ENCODE measurements around the gene MAP2K4. TPM values are rescaled to one million over a fixed set of nuclear protein-coding genes. Genes with fewer than 3 reads are reported as not detected.

The MAP2K4 gene
- total RNA-seq, 2 donors from 2014 or later = 34.9 to 35.6 TPM

DNA sequence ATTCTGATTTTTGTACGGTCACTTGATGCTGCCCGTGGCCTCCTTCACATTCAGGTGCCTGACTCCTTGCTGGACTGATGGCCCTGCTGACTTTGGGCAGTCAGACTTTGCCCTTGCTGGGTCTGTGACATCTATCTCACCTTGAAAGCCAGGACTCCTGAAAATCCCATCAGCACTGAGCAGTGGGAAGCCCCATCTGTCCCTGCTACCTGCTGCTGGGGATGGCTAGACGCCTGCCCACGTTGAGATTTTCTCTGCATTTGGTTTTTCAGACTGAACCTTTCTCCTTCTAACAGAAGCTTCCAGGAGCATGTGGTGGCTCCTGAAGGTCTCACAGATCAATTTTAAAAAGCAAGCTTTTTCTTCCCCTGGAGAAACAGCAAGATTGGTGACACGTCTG is 13.2 kb upstream of the MAP2K4 start:
- H3K27ac Mint-ChIP-seq = no peak overlapping the region
- no peaks in the 10 kb centered on the region for H3K9me3 Mint-ChIP-seq
- no peak overlapping the region for H3K4me3 Mint-ChIP-seq
- no peaks in the 10 kb centered on the region for H3K36me3 Mint-ChIP-seq
- peaks cover 13 to 20% of the 10 kb centered on the region in 2 donors for H3K27me3 Mint-ChIP-seq
- DNase-seq (ENCODE audit: low spot score) = no peak
- H3K4me1 Mint-ChIP-seq (ENCODE audit: low read depth in 2 of 2) = no peaks in the 10 kb centered on the region
- no peak for ATAC-seq

DNA sequence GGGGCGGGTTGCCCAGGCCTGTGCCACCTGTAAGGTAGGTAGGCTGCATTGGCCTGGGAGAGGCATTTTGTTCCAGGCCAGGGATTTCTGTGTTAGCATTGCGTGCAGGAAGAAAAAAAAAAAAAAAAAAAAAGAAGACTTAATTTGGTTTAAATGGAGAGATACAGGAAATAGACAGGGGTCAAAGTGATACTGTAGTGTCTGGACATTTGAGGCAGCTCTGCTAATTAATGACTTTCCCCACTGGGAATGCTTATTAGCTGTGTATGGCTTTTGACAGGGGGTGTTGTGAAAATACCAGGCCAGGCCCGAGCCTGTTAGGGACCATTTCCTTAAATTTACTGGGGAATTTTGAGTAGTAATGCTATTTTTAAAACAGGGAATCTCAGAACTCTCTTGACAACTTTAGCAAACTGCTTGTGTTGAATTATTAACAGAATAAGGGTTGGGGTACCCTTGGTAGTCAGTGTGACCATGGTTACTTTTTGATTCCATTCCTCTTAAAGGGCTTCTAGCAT is 1.0 kb downstream of the MAP2K4 start:
- Mint-ChIP-seq H3K27me3 (peaks cover 2 to 6% of the 10 kb centered on the region in 2 donors), H3K4me1 (ENCODE audit: low read depth in 2 of 2) (peaks cover 32 to 41% of the 10 kb centered on the region in 2 donors), H3K27ac (peak overlapping the region in 1 of 2 donors; percentile 57)

GRCh38 chr17:12022310-12022709 is 1.6 kb downstream of the MAP2K4 start:
- Mint-ChIP-seq H3K4me1 (ENCODE audit: low read depth in 2 of 2) (peaks cover 32 to 46% of the 10 kb centered on the region in 2 donors), H3K4me3 (peak overlapping the region; percentile 79), H3K27me3 (peaks cover 2 to 6% of the 10 kb centered on the region in 2 donors), H3K27ac (peak overlapping the region in 1 of 2 donors; percentile 57), H3K36me3 (no peaks in the 10 kb centered on the region), H3K9me3 (no peaks in the 10 kb centered on the region)
- no peak for ATAC-seq
- DNase-seq (ENCODE audit: low spot score) = no peak

More for the DNA sequence above, 1.0 kb downstream of the MAP2K4 start:
- Mint-ChIP-seq H3K9me3 (no peaks in the 10 kb centered on the region), H3K4me3 (peak overlapping the region; percentile 79), H3K36me3 (no peaks in the 10 kb centered on the region)
- ATAC-seq = no peak
- DNase-seq (ENCODE audit: low spot score) = no peak

DNA sequence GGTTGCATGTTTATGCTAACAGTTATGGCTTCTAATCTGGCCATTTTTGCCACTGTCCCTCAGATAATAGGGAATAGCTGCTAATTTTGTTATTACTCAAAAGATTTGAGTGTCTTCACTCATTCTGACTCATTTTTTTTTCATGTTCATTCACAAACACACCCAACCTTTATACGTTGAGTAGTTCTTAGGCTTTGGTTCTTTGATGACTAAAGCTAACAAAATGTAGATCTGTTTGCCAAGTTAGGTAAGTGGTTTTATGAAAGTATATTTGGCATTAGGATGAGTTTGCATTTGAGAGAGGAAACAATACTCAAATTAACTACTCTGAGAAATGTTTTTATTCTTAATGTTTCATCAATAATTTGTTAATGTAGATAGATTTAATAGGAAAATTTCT is 3.6 kb downstream of the MAP2K4 start:
- Mint-ChIP-seq H3K36me3 (no peaks in the 10 kb centered on the region), H3K4me1 (ENCODE audit: low read depth in 2 of 2) (peaks cover 44 to 67% of the 10 kb centered on the region in 2 donors), H3K27me3 (peaks cover 0 to 2% of the 10 kb centered on the region in 2 donors), H3K27ac (no peak overlapping the region), H3K4me3 (no peak overlapping the region), H3K9me3 (no peaks in the 10 kb centered on the region)
- DNase-seq (ENCODE audit: low spot score) (no peak), ATAC-seq (no peak)

GRCh38 chr17:12027658-12028057 is 7.0 kb downstream of the MAP2K4 start:
- DNase-seq (ENCODE audit: low spot score) (no peak), ATAC-seq (no peak)
- no peaks in the 10 kb centered on the region for H3K36me3 Mint-ChIP-seq
- H3K27ac Mint-ChIP-seq = no peak overlapping the region
- H3K9me3 Mint-ChIP-seq = no peaks in the 10 kb centered on the region
- H3K27me3 Mint-ChIP-seq = no peaks in the 10 kb centered on the region
- no peak overlapping the region for H3K4me3 Mint-ChIP-seq
- H3K4me1 Mint-ChIP-seq (ENCODE audit: low read depth in 2 of 2) = peaks cover 39 to 63% of the 10 kb centered on the region in 2 donors

DNA sequence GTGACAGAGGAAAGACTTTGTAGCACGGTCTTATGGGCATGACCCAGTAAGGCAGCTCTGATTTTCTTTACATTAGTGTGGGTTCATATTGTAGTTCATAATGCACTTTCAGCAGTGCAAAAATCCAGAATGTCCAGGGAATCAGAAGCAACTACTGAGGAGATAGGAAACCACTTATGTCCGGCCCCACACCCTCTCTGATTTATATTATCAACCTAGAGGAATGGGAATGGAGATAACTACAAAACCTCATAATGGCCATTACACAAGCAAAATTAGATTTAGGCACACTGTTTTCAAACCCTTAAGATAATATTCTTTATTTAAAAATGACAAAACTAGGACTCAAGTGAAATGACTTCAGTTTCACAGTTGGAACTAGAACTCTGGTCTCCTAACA is 7.9 kb downstream of the MAP2K4 start:
- H3K27ac Mint-ChIP-seq = no peak overlapping the region
- no peaks in the 10 kb centered on the region for H3K9me3 Mint-ChIP-seq
- DNase-seq (ENCODE audit: low spot score) = no peak
- no peaks in the 10 kb centered on the region for H3K27me3 Mint-ChIP-seq
- peaks cover 32 to 56% of the 10 kb centered on the region in 2 donors for H3K4me1 Mint-ChIP-seq (ENCODE audit: low read depth in 2 of 2)
- no peak for ATAC-seq
- H3K36me3 Mint-ChIP-seq = no peaks in the 10 kb centered on the region
- no peak overlapping the region for H3K4me3 Mint-ChIP-seq

DNA sequence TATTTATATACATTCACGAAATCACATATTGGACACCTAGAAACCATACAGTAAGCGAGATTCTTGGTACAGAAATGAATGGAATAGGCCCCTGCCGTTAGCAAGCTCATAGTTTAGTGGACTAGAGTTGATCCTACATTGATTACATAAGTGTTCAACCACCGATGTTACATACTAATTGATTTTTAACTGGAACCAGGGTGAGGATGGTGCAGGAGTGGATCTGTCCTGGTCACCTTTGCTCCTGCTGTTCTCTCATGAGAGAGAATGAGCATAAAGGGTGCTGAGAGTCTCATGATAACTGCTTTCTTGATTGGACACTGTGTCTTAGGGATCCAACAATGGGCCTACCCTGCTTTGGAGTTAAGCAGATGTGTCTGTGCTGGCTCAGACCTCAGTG is 13.9 kb downstream of the MAP2K4 start:
- Mint-ChIP-seq H3K4me1 (ENCODE audit: low read depth in 2 of 2) (peaks cover 14 to 22% of the 10 kb centered on the region in 2 donors), H3K36me3 (no peaks in the 10 kb centered on the region), H3K27ac (no peak overlapping the region), H3K27me3 (no peaks in the 10 kb centered on the region), H3K9me3 (no peaks in the 10 kb centered on the region), H3K4me3 (no peak overlapping the region)
- no peak for DNase-seq (ENCODE audit: low spot score)
- no peak for ATAC-seq

- H3K4me1 Mint-ChIP-seq (ENCODE audit: low read depth in 2 of 2) = peaks cover 12 to 30% of the 10 kb centered on the region in 2 donors
- DNase-seq (ENCODE audit: low spot score) = no peak
These were observed 15.0 kb downstream of the MAP2K4 start for GRCh38 chr17:12035673-12036072.

GRCh38 chr17:12037970-12038369 is 17.3 kb downstream of the MAP2K4 start:
- Mint-ChIP-seq H3K4me1 (ENCODE audit: low read depth in 2 of 2) (peaks cover 19 to 34% of the 10 kb centered on the region in 2 donors), H3K27ac (no peak overlapping the region), H3K36me3 (no peaks in the 10 kb centered on the region), H3K9me3 (no peaks in the 10 kb centered on the region), H3K27me3 (no peaks in the 10 kb centered on the region), H3K4me3 (no peak overlapping the region)
- DNase-seq (ENCODE audit: low spot score) = no peak
- no peak for ATAC-seq

More at GRCh38 chr17:12035673-12036072, 15.0 kb downstream of the MAP2K4 start:
- Mint-ChIP-seq H3K27me3 (no peaks in the 10 kb centered on the region), H3K36me3 (no peaks in the 10 kb centered on the region), H3K9me3 (no peaks in the 10 kb centered on the region), H3K27ac (no peak overlapping the region), H3K4me3 (no peak overlapping the region)
- no peak for ATAC-seq

DNA sequence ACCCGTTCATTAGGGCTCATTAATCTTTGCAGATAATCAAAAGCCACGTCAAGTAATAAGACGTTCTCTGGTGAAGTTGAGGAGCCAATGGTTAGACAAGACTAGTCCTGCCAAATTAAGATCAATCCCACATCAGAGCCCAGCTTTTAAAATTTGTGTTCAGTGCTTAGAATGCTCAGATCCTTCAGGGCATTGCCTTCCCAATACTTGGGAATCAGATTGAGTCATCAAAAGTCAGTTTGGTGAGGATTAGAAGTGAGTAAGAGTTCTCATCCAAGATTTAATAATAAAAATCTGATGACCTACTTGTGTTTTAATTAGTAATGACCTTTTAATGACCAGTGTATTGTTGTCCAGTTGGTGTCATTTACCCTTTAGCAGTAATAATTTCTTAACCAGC is 19.8 kb downstream of the MAP2K4 start:
- no peaks in the 10 kb centered on the region for H3K9me3 Mint-ChIP-seq
- H3K36me3 Mint-ChIP-seq = no peaks in the 10 kb centered on the region
- H3K27me3 Mint-ChIP-seq = no peaks in the 10 kb centered on the region
- no peak for DNase-seq (ENCODE audit: low spot score)
- no peak overlapping the region for H3K27ac Mint-ChIP-seq
- peaks cover 28 to 37% of the 10 kb centered on the region in 2 donors for H3K4me1 Mint-ChIP-seq (ENCODE audit: low read depth in 2 of 2)
- ATAC-seq = no peak
- no peak overlapping the region for H3K4me3 Mint-ChIP-seq

GRCh38 chr17:12041312-12041711 is 20.6 kb downstream of the MAP2K4 start:
- ATAC-seq (no peak), DNase-seq (ENCODE audit: low spot score) (no peak)
- peak overlapping the region; percentile 34 for H3K4me3 Mint-ChIP-seq
- H3K27me3 Mint-ChIP-seq = no peaks in the 10 kb centered on the region
- peak overlapping the region; percentile 7 to 22 for H3K27ac Mint-ChIP-seq
- no peaks in the 10 kb centered on the region for H3K9me3 Mint-ChIP-seq
- peaks cover 35 to 45% of the 10 kb centered on the region in 2 donors for H3K4me1 Mint-ChIP-seq (ENCODE audit: low read depth in 2 of 2)
- H3K36me3 Mint-ChIP-seq = no peaks in the 10 kb centered on the region

- Mint-ChIP-seq H3K27ac (no peak overlapping the region), H3K4me1 (ENCODE audit: low read depth in 2 of 2) (peaks cover 50 to 62% of the 10 kb centered on the region in 2 donors), H3K27me3 (no peaks in the 10 kb centered on the region), H3K9me3 (no peaks in the 10 kb centered on the region), H3K4me3 (no peak overlapping the region), H3K36me3 (no peaks in the 10 kb centered on the region)
- ATAC-seq (no peak), DNase-seq (ENCODE audit: low spot score) (no peak)
These were observed 23.0 kb downstream of the MAP2K4 start for GRCh38 chr17:12043702-12044101.

DNA sequence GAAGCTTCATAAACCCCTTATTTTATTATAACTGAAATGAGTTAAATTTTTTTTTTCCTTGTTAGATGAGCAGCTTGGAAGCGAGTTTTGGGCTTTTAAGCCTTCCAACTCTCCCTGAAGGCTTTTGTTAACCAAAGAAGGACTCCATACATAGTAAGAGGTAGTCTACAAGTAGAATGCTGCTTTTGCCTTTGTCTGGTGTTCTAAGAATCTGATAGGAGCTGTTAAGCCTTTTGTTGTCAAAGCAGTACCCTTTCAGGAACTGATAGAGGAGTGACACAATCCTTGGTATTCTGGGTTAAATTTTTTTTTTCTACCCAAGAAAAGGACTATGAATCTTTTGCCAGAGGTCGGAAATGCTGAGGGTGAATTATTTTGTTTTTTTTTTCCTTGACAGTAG is 26.1 kb downstream of the MAP2K4 start:
- H3K36me3 Mint-ChIP-seq = no peaks in the 10 kb centered on the region
- H3K27me3 Mint-ChIP-seq = no peaks in the 10 kb centered on the region
- peak overlapping the region in 1 of 2 donors; percentile 1 for H3K27ac Mint-ChIP-seq
- H3K9me3 Mint-ChIP-seq = no peaks in the 10 kb centered on the region
- H3K4me3 Mint-ChIP-seq = no peak overlapping the region
- DNase-seq (ENCODE audit: low spot score) (no peak), ATAC-seq (no peak)
- peaks cover 54 to 55% of the 10 kb centered on the region in 2 donors for H3K4me1 Mint-ChIP-seq (ENCODE audit: low read depth in 2 of 2)

DNA sequence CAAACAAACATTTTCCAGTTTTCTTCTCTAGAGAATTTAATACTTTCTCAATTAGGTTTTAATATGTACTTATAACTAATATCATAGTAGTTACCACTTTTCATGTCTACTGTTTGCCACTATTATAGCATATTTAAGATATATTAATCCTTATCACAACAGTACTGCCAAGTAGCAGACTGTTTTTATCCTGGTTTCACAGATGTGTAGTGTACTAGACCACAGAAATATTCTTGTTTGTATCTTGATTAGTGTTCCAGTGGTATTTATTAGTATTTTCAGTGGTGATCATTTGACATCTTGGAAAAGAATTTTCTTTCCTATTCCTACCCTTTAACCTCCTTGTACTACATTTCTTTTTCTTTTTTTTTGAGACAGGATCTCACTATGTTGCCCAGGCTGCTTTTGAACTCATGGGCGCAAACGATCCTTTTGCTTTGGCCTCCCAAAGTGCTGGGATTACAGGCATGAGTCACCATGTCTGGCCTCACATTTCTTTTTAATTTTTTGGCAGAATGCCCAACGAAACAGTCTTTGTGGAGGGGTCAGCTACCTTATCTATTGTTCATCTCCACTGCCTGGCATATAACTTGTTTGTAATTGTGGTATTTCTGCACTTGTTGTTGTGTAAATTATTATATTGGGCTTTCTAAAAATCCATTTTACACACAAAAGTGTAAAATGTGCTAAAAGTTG is 27.2 kb downstream of the MAP2K4 start:
- ATAC-seq = no peak
- Mint-ChIP-seq H3K4me3 (no peak overlapping the region), H3K4me1 (ENCODE audit: low read depth in 2 of 2) (peaks cover 47 to 50% of the 10 kb centered on the region in 2 donors)

More for the DNA sequence above, 27.2 kb downstream of the MAP2K4 start:
- Mint-ChIP-seq H3K27me3 (no peaks in the 10 kb centered on the region), H3K9me3 (no peaks in the 10 kb centered on the region), H3K27ac (peak overlapping the region in 1 of 2 donors; percentile 45), H3K36me3 (no peaks in the 10 kb centered on the region)
- no peak for DNase-seq (ENCODE audit: low spot score)

Measured in natural killer cell treated with Interleukin-12 subunit alpha and Interleukin-12 subunit beta and Interleukin-15 and Interleukin-18, amount 100 ng/mL, for 72 hours (primary cell).